ENCODE results near the gene PRKAR1A.

PRKAR1A gene

DNA sequence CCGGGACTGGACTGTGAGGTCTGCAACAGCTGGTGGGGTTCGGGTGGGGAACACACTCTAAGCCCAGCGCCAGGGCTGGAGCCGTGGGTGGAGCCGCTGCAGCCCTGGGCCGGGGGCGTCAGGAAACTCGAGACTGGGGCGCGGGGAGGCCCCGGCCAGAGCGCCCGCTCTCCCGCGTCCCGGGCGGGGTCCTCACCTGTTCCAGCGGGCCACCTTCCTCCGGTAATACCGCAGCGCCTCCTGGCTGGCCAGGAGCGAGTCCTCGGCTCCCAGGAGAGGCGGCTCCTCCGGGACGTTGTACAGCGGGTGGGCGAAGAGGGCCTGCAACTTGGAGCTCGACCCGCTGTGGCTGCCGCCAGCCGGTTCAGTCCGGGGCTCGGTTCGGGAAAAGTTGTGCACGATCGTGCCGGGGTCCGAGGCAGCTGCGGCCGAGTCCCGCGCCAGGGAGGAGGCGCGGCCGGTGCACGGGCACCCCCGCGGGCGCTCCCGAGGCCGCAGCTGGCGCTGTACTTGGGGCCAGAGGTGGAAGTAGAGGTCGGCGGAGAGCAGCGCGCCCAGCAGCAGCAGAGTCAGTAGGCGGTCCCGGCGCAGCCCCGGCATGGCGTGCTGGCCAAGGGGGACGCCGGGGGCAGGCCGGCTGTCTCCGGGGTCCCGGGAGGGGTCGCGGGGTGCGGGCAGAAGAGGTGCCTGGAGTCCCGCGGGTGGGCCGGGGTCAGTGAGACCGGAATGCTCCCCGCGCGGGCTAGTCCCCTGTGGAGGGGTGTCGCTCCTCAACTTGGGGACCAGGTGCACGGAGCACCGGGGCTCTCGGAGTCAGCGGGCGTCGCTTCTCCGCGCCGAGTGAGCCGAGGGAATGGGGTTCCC lies 88.1 kb downstream of the PRKAR1A start:
- no peak for DNase-seq (ENCODE audit: low spot score)

Measured in globus pallidus (tissue), 1 donor.